Stimulated activated CD4-positive, alpha-beta T cell treated with anti-CD3 and anti-CD28 coated beads, Interleukin-2, amount 100 ng/mL, for 48 hours (primary cell): ENCODE measurements around the gene CDC42BPA.
"Not testable (repeated sequence)": the region's sequence is repeated elsewhere in the genome, so short reads cannot be mapped to it uniquely, and the experiment has no call there.

Experiments used
- DNase-seq, 2 donors: peaks; one replicate each; pipeline ENCODE4 v3.0.0-alpha.2; 2020

Gene CDC42BPA

GRCh38 chr1:226958300-226958699 is 360.0 kb downstream of the CDC42BPA start:
- DNase-seq: no peak

- DNase-seq: no peak
Observed at GRCh38 chr1:226957714-226958113, 360.6 kb downstream of the CDC42BPA start.

GRCh38 chr1:226956942-226957713 is 361.2 kb downstream of the CDC42BPA start:
- no peak for DNase-seq

GRCh38 chr1:226955857-226956256 is 362.4 kb downstream of the CDC42BPA start:
- not testable (repeated sequence) for DNase-seq

GRCh38 chr1:226954777-226955176 is 363.5 kb downstream of the CDC42BPA start:
- DNase-seq: no peak

- DNase-seq: no peak
Observed at GRCh38 chr1:226954337-226954736, 364.0 kb downstream of the CDC42BPA start.

- DNase-seq: no peak
Observed at GRCh38 chr1:226953175-226953800, 365.0 kb downstream of the CDC42BPA start.

GRCh38 chr1:226952118-226952441 is 366.2 kb downstream of the CDC42BPA start:
- DNase-seq: no peak

- no peak for DNase-seq
Observed at GRCh38 chr1:226951286-226952117, 366.8 kb downstream of the CDC42BPA start.

- DNase-seq: no peak
Observed at GRCh38 chr1:226950871-226951270, 367.4 kb downstream of the CDC42BPA start.

GRCh38 chr1:226950316-226950715 is 368.0 kb downstream of the CDC42BPA start:
- DNase-seq: no peak

GRCh38 chr1:226949401-226949800 is 368.9 kb downstream of the CDC42BPA start:
- no peak for DNase-seq

GRCh38 chr1:226948996-226949395 is 369.3 kb downstream of the CDC42BPA start:
- DNase-seq: no peak

- DNase-seq: no peak
Observed at GRCh38 chr1:226948480-226948879, 369.8 kb downstream of the CDC42BPA start.

GRCh38 chr1:226948051-226948450 is 370.2 kb downstream of the CDC42BPA start:
- no peak for DNase-seq

- DNase-seq: no peak
Observed at GRCh38 chr1:226946841-226947240, 371.5 kb downstream of the CDC42BPA start.

GRCh38 chr1:226946285-226946684 is 372.0 kb downstream of the CDC42BPA start:
- DNase-seq: no peak

- no peak for DNase-seq
Observed at GRCh38 chr1:226945858-226946245, 372.4 kb downstream of the CDC42BPA start.

- DNase-seq: no peak
Observed at GRCh38 chr1:226945106-226945857, 373.0 kb downstream of the CDC42BPA start.

GRCh38 chr1:226943927-226944326 is 374.4 kb downstream of the CDC42BPA start:
- DNase-seq: no peak

GRCh38 chr1:226943156-226943555 is 375.1 kb downstream of the CDC42BPA start:
- no peak for DNase-seq

GRCh38 chr1:226942392-226942791 is 375.9 kb downstream of the CDC42BPA start:
- no peak for DNase-seq

GRCh38 chr1:226940806-226941067 is 377.6 kb downstream of the CDC42BPA start:
- DNase-seq: no peak
